Fibroblast of peridontal ligament (primary cell): ENCODE data around the gene BLNK.

Experiments used
- DNase-seq: peaks from one replicate; pipeline ENCODE4 v3.0.0-alpha.2; 2010; ENCODE audit errors: extremely low read depth

Gene BLNK

GRCh38 chr10:96261930-96262329, 9.4 kb downstream of the BLNK start:
- DNase-seq = no peak

GRCh38 chr10:96261132-96261531, 10.2 kb downstream of the BLNK start:
- no peak for DNase-seq

DNA sequence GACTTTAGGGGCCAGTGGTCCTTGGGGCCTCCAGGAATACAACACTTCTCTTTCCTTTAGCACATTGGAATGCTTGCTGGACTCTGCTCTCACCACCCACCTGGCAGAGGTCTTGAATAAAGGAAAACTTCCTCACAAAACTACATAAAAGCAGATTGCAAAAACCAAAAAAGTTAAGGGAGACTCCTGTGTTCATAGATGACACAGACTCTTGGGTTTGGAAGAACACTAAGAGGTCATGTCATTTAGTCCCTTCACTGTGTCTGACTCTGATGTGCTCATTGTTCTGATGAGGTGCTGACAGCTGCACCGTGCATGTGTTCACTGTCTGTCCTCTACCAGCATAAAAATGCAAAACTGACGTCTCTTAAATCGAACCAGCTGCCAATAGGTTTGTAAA, 11.4 kb downstream of the BLNK start:
- DNase-seq = no peak

DNA sequence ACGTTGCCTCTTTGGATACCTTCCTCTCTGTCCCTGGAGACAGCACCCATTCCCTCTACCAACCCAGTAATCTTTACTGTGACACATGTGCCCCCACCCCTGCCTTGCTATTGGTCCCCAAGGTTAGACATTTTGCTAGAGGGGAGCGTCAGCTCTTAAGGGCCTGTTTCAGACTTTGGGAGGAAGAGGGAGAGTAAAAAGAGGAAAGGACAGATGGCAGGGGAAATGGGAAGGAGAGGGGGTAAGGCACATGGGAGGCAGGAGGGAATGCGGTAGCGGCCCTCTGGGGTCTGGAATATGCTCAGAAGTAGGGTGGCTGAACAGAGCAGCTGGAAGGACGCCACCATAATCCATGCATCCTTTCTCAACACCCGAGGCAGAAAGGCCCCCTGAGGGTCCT, 12.2 kb downstream of the BLNK start:
- DNase-seq = no peak

- DNase-seq = no peak
These were observed 13.4 kb downstream of the BLNK start for GRCh38 chr10:96257944-96258343.

DNA sequence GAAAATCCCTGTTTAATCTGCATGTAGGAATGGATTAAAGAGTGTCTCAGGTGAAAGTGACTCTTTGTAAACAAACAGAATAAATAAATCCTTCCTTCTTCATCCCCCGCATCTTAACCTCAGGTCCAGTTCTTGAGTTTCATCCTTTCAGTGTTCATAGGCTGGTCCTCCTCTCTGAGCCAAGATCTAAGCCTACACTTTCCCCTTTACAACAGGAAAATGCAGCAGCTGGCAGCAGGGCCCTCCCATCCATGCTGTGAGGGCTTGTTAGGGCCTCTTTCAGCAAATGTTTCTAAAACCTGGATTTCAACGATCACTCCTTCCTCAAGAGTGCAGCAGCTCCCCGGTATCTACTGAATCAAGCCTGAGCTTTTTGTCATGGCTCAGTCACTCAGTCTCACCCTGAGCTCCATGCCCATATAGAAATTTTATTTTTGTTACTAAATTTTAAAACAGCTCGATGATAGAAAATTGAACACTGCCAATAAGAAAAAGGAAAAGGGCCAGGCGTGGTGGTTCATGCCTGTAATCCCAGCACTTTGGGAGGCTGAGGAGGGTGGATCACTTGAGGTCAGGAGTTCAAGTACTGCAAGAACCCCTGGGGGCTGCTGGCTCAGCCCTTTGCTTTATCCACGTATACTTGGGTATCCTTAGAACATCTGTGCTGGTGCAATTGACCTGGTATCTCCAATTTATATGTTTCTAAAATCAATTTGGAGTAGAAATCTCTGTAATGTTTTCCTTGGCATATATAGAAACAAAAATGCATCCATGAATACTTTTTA, 15.6 kb downstream of the BLNK start:
- no peak for DNase-seq

- DNase-seq = no peak
These were observed 16.4 kb downstream of the BLNK start for GRCh38 chr10:96254976-96255375.

GRCh38 chr10:96252730-96253129, 18.6 kb downstream of the BLNK start:
- DNase-seq = no peak

DNA sequence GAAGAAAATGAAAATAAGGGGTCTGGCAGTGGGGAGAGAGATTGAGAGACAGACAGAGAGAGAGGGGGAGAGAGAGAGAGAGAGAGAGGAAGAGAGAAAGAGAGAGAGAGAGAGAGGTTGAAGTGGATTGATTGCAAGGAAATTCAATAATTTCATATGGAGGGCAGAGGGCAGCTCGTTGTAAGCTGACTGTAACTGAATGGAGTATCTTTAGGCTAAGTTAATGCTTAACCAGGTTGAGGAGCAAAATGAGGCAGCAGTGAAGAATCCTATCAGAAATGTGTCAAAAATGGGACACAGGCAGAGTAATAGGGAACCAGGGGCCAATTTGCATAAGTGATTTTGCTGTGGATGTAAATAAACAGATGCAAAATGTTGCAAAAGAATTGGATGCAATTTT, 21.0 kb downstream of the BLNK start:
- DNase-seq = no peak

DNA sequence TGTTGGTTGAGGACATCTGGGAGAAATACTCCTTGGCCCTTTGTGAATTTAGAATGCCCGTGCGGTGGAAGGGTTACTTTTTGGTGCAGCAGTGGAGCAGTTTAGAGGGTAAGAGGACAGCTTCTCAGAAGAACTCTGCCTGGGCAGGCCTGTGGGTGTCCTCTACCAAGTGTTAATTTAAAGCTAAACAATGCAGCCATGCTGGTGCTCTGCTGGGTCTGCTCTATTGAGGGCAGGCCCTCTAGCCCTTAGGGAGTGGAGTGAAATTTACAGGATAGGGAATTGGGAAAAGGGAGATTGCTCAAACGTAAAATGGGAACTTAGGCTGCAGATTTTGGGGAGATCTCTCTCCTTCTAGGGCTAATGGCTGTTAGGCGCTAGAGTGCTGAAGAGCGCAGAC, 22.1 kb downstream of the BLNK start:
- DNase-seq = no peak

DNA sequence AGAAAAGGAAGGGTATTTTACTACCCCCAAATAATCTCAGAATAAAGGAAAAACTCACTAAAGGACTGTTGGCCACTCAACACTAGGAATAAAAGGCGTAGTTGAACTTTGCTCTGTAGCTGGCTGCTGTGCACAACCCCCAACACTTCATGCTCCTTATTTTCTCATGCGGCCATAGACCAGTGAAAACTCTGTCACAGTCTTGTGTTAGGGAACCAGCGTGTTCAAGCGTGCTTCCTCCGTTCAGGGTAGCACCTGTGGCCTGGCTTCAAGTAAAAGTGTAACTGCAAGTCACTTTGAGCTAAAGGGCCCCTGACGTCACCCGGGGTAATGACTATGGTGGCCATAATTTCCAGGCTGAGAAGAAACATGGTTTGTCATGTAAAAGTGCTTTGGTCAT, 27.0 kb downstream of the BLNK start:
- DNase-seq = no peak

- no peak for DNase-seq
These were observed 28.1 kb downstream of the BLNK start for GRCh38 chr10:96243296-96243695.

GRCh38 chr10:96242822-96243221, 28.5 kb downstream of the BLNK start:
- DNase-seq = no peak

GRCh38 chr10:96238646-96239623, 32.4 kb downstream of the BLNK start:
- no peak for DNase-seq

DNA sequence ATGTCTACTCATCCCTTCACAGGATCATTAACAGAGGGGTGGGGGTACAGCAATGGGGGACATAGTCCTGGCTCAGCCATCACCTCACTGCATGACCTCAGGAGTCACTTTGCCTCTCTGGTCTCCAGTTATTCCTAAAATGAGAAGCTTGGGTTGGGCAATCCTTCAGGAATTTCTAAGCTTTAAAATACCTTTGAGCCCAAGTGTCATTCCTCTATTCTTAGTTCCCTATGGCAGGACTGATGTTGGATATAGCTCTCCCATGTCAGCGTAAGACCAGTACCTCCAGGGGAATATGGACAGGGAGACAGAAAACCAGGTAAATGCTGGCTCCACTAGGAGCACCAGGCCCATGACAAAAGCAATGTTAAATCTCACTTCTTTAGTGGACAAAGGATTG, 34.5 kb downstream of the BLNK start:
- DNase-seq = no peak

GRCh38 chr10:96236090-96236478, 35.3 kb downstream of the BLNK start:
- DNase-seq = no peak

DNA sequence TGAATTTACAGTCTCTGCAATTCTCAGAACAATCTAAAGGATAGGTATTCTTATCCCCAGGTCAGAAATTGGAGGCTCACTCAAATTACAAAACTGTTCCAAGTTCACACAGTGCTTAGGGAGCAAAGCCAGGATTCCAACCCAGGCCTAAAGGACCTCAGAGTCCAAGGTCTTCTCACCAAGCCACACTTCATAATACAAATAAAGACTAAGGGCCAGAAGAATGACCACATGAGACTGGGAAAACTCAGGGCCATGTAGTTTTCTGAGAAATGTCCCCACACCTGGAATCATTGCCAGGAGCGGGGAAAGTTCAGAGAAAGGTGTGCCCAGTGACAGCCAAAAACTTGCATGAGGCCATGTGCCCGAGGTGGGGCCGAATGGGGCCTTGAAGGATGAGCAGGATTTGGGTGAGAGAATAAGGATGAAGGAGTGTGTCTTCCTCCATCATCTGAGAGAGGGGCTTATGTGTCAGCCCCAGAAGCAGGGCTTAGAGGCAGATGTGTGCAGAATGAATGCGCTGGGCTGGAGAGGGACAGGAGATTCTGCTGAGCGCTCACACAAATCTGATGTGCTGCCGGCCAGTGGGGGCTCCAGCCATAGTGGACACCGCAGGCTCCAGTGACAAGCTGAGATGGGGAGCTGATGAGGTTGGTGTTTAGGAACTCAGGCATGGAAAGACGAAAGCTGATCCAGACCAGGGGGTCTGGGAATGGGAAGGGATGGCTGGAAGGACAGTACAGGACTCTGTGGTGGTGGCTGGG, 35.9 kb downstream of the BLNK start:
- DNase-seq = no peak

DNA sequence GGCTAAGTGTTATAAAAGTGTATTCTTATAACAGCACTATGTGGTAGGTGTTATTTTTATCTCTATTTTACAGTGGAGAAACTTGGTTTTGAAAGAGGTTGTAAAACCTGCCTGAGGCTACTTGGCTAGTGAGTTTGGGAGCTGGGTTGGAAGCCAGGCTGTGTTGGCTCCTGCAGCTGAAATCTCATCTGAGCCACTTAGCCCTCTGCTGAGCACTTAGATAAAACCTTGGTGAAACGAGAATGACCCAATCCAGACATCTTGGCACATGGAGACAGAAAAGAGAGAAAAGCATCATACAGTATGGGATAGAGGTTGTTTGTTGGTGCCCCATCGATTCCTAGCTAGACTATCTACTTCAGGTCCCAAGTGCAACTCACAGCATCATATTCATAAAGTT, 37.4 kb downstream of the BLNK start:
- DNase-seq = no peak

- DNase-seq = no peak
These were observed 40.8 kb downstream of the BLNK start for GRCh38 chr10:96230527-96230926.

DNA sequence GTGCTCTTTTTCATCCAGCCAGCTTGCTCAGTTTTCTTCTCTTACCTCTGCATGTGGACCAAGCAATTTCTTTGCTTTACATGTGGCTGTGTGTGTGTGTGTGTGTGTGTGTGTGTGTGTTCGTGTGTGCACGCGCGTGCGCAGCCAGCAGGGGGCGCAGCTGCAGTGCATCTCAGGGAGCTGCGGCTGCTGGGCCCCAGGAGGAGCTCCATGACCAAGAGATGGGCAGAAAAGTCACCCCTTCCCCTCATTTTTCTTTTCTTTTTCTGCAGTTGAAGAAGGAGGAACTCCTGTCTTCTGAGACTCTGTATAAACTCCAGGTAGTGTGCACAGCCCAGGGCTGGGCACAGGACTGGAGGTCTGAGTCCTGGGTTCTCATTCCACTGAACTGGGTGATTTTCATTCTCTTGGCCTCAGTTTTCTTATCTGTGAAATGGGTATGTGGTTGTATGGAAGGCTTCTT, 41.8 kb downstream of the BLNK start:
- peak; percentile 35 for DNase-seq

- DNase-seq = no peak
These were observed 42.9 kb downstream of the BLNK start for GRCh38 chr10:96228408-96228994.

GRCh38 chr10:96227206-96227605, 44.2 kb downstream of the BLNK start:
- no peak for DNase-seq
